Adrenal gland (tissue), 12 donors: Measurements from ENCODE around the gene AMMECR1. TPM values are rescaled to one million over a fixed set of nuclear protein-coding genes. Genes with fewer than 3 reads are reported as not detected.

ENCODE experiments used
- DNase-seq, 7 donors: peaks; one replicate each; pipeline ENCODE4 v3.0.0-alpha.2; 2019 to 2020
- H3K27ac ChIP-seq, 5 donors: fragments of 200-600 bp; sonication (generic) in 4 of 5; 1 replicate in 3 of 5; 2 replicates in 2 of 5; pipeline versions ENCODE4 v1.5.1 to v1.8.0; 2016 to 2020; ENCODE audit warnings: mild to moderate bottlenecking in 1 of 5
- H3K27me3 ChIP-seq: fragments of 200-600 bp; 2 replicates; pipeline ENCODE4 v1.8.0; 2021
- H3K36me3 ChIP-seq, 2 donors: fragments of 200-600 bp; replicated peaks in 1 of 2; 1 replicate in 1 of 2; 2 replicates in 1 of 2; pipeline versions ENCODE4 v1.5.1 to v1.8.0; 2018 to 2022
- H3K4me1 ChIP-seq, 2 donors: fragments of 200-600 bp; replicated peaks in 1 of 2; 1 replicate in 1 of 2; 2 replicates in 1 of 2; pipeline versions ENCODE4 v1.5.1 to v1.8.0; 2018 to 2021
- H3K4me3 ChIP-seq, 4 donors: fragments of 200-600 bp; sonication (generic) in 3 of 4; one replicate each; pipeline ENCODE4 v1.5.1; 2016 to 2018
- H3K9me3 ChIP-seq, 3 donors: fragments of 200-600 bp; sonication (generic) in 1 of 3; replicated peaks in 1 of 3; 1 replicate in 2 of 3; 2 replicates in 1 of 3; pipeline versions ENCODE4 v1.5.1 to v1.8.0; 2016 to 2021
- POLR2A ChIP-seq, 2 donors: fragments of 450-650 bp; IDR thresholded peaks; one replicate each; pipeline ENCODE4 v1.6.1; 2017; ENCODE audit warnings: antibody characterized with exemption in 2 of 2, mild to moderate bottlenecking in 2 of 2, moderate library complexity in 1 of 2
- WGBS, 4 donors: extraction: QIAGEN DNeasy Blood & Tissue Kit in 2 of 4; methylation state at CpG; one replicate each; pipeline versions ENCODE4 v1.1.5 to v1.1.7; 2013 to 2017; 5-methylcytosine and 5-hydroxymethylcytosine counted together
- intact Hi-C, 2 donors: fragments of 100-400 bp; cut with DNase I; formaldehyde crosslinking; loops; one replicate each; pipeline versions ENCODE4 v1.14.1 to v1.15.0; 2022 to 2023
- polyA plus RNA-seq, 3 donors: library from polyadenylated mRNA; stranded (reverse); fragments of 200-250 nt in 2 of 3; fragments of 350-450 nt in 1 of 3; fragmentation: Illumina TruSeq in 1 of 3; extraction: RNeasy Lipid Tissue Mini Kit (QIAGEN cat#74804) in 1 of 3; gene quantifications; one replicate each; pipeline ENCODE4 v1.2.3, GENCODE V29; 2013 to 2014
- total RNA-seq, 9 donors: library from RNA; depleted of rRNA in 4 of 9; stranded (reverse); fragments of >200 nt in 4 of 9; fragments of 120-200 nt in 1 of 9; fragmentation: NEBNext Ultra II Directional in 1 of 9; extraction: Animal tissue kit (Norgen Biotek cat#: 25700) in 1 of 9; gene quantifications; one replicate each; pipeline versions ENCODE4 v1.1.0 to v1.2.4, GENCODE V29; 2013 to 2023
- TF ChIP-seq, protein P1 (sequence below), 6 experiments: fragments of 450-650 bp in 4 of 6; fragments of 200-600 bp in 2 of 6; sonication (generic) in 1 of 6; IDR thresholded peaks; 1 replicate in 5 of 6; 2 replicates in 1 of 6; pipeline versions ENCODE4 v1.5.1 to v1.8.0; 2016 to 2021; ENCODE audit warnings: antibody characterized with exemption in 6 of 6, mild to moderate bottlenecking in 2 of 6, moderate library complexity in 1 of 6
- donor health status: healthy with polysubstance abuse.
- donor health status: Bipolar disorder and iron deficiency.
- donor health status: DM: yes; HTN: yes; CAD: no.
- donor health status: DM: no; HTN: no; CAD: no.
- donor health status: DM: no; HTN: no; CAD: no.
- donor health status: DM: yes; HTN: yes; CAD: no.

The AMMECR1 gene
- total and polyA plus RNA-seq, 12 donors = 2.6 to 20.1 (median 7.8) TPM

DNA sequence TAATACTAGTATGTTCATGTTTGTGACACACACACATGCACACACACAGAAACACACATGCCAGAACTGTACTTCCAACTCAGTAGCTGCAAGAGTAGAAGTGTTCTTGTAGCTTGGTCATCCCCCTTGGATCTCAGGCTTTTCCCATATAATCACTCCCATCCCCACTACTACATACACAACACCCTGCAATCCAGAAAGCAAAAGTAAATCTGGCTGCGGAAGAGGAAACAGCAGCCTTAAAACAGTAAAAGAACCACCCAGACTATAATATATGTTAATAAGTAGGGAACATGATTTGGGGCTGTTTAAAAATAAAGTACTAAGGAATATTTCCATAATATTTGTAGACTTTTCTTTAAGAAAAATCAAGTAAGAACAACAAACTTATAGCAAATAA, 103.2 kb downstream of the AMMECR1 start:
- H3K9me3 ChIP-seq = no peaks in the 10 kb centered on the region
- DNase-seq = no peak
- H3K36me3 ChIP-seq = no peaks in the 10 kb centered on the region
- no peaks in the 10 kb centered on the region for H3K4me1 ChIP-seq
- WGBS, 4 donors = 67 to 94% (median 88%) methylated on average over 1 of the region's 1 CpG
- intact Hi-C loops = no loop called here
- peaks cover 3% of the 10 kb centered on the region for H3K27me3 ChIP-seq
- no peak overlapping the region for H3K4me3 ChIP-seq
- no peak overlapping the region for H3K27ac ChIP-seq
- TF ChIP-seq POLR2A (IDR thresholded peaks at IDR 0.05) = no peak
- TF ChIP-seq, protein P1, sequence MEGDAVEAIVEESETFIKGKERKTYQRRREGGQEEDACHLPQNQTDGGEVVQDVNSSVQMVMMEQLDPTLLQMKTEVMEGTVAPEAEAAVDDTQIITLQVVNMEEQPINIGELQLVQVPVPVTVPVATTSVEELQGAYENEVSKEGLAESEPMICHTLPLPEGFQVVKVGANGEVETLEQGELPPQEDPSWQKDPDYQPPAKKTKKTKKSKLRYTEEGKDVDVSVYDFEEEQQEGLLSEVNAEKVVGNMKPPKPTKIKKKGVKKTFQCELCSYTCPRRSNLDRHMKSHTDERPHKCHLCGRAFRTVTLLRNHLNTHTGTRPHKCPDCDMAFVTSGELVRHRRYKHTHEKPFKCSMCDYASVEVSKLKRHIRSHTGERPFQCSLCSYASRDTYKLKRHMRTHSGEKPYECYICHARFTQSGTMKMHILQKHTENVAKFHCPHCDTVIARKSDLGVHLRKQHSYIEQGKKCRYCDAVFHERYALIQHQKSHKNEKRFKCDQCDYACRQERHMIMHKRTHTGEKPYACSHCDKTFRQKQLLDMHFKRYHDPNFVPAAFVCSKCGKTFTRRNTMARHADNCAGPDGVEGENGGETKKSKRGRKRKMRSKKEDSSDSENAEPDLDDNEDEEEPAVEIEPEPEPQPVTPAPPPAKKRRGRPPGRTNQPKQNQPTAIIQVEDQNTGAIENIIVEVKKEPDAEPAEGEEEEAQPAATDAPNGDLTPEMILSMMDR (IDR thresholded peaks at IDR 0.05) = no peak

DNA sequence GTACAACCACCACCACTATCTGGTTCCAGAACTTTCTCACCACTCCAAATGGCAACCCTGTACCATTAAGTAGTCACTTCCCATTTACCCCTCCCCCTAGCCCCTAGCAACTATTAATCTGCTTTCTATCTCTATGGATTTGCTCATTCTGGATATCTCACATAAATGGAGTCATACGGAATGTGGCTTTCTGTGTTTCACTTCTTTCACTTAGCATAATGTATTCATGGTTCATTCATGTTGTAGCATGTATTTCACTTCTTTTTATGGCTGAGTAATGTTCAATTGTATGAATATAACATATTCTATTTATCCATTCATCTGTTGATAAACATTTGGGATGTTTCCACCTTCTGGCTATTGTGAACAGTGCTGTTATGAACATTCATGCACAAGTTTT, 104.7 kb downstream of the AMMECR1 start:
- no peaks in the 10 kb centered on the region for H3K27me3 ChIP-seq
- no peaks in the 10 kb centered on the region for H3K4me1 ChIP-seq
- 84 to 100% (median 97%) methylated on average over 1 of the region's 1 CpG for WGBS, 4 donors
- H3K36me3 ChIP-seq = no peaks in the 10 kb centered on the region
- no peak for DNase-seq
- H3K27ac ChIP-seq = no peak overlapping the region
- H3K4me3 ChIP-seq = no peak overlapping the region
- intact Hi-C loops = no loop called here
- H3K9me3 ChIP-seq = no peaks in the 10 kb centered on the region
- no peak for TF ChIP-seq POLR2A (IDR thresholded peaks at IDR 0.05)
- TF ChIP-seq, protein P1 (IDR thresholded peaks at IDR 0.05) = no peak

DNA sequence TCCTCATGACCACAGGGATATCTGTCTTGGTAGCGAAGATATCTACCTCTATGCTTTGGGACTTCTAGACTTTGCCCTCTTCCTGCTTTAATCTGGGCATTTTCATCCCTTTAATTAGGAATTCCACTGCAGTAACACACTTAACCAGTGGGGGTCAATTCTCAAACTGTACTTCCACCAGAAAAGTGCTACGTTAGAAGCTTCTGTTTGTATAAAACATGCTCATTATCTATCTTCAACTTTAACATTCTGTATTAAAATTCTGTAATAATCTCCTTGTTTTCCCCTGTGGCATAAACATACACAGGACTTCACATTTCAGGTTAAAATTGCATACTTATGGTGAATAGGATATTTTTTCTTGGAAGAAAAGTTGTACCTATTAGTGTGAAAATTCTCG, 105.6 kb downstream of the AMMECR1 start:
- no peak for DNase-seq
- Histone ChIP-seq H3K4me1 (no peaks in the 10 kb centered on the region), H3K36me3 (no peaks in the 10 kb centered on the region), H3K27me3 (no peaks in the 10 kb centered on the region), H3K27ac (no peak overlapping the region), H3K9me3 (no peaks in the 10 kb centered on the region), H3K4me3 (no peak overlapping the region)
- WGBS, 4 donors = 70 to 91% (median 84%) methylated on average over 3 of the region's 3 CpGs
- TF ChIP-seq, protein P1 (IDR thresholded peaks at IDR 0.05) = peak in 1 of 6 experiments; percentile 13
- TF ChIP-seq POLR2A (IDR thresholded peaks at IDR 0.05) = no peak
- intact Hi-C loops = no loop called here

DNA sequence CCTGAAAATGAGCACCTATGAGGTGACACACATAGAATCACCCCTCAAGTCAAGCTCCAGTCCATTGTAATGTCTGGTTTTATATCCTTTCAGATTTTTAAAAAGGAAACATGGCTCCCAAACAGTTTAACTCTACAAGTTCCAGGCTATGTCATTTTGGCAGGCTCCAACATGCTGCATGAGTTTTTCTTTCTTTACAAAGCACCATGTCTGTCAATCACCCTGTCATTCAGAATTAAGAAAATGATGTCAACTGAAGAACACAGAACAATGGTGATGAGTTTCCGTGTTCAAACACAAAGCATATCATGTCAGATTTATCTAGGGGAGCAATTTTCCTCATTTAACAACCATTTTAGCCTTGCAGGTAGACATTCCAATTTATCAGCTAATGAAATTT, 106.5 kb downstream of the AMMECR1 start:
- 63 to 100% (median 77%) methylated on average over 1 of the region's 1 CpG for WGBS, 4 donors
- no peak for DNase-seq
- Histone ChIP-seq H3K27me3 (no peaks in the 10 kb centered on the region), H3K4me3 (no peak overlapping the region), H3K9me3 (no peaks in the 10 kb centered on the region), H3K4me1 (no peaks in the 10 kb centered on the region), H3K27ac (no peak overlapping the region), H3K36me3 (no peaks in the 10 kb centered on the region)
- TF ChIP-seq, protein P1 (IDR thresholded peaks at IDR 0.05) = no peak
- TF ChIP-seq POLR2A (IDR thresholded peaks at IDR 0.05) = no peak
- intact Hi-C loops = no loop called here
